ENCODE results near the gene GPR68. TPM values are rescaled to one million over a fixed set of nuclear protein-coding genes. Genes with fewer than 3 reads are reported as not detected.

Gene GPR68
- total RNA-seq, 2 experiments from 2014 or later: 1.2 to 1.3 TPM

GRCh38 chr14:91283666-91284065, 39.2 kb upstream of the GPR68 start:
- CTCF ChIA-PET: interaction anchor here (0.5 to 11.7 kb wide), 3 partner anchors 14 to 381 kb away, joined by 3 to 203 read pairs (median 3); no protein-coding TSS in a partner anchor
- H3K4me3 Mint-ChIP-seq: no peak overlapping the region
- no peaks in the 10 kb centered on the region for H3K9me3 Mint-ChIP-seq
- peaks cover 4% of the 10 kb centered on the region for H3K4me1 Mint-ChIP-seq (ENCODE audit: low read depth)
- intact Hi-C loops (cut with micrococcal nuclease): no loop called here
- no peaks in the 10 kb centered on the region for H3K27me3 Mint-ChIP-seq (ENCODE audit: low read depth)
- peak overlapping the region; percentile 53 for H3K27ac Mint-ChIP-seq
- no peak for DNase-seq
- peaks cover 48% of the 10 kb centered on the region for H3K36me3 Mint-ChIP-seq (ENCODE audit: low read depth)

GRCh38 chr14:91282954-91283645, 38.6 kb upstream of the GPR68 start:
- intact Hi-C loops (cut with micrococcal nuclease): no loop called here
- Mint-ChIP-seq H3K9me3 (no peaks in the 10 kb centered on the region), H3K27ac (peak overlapping the region; percentile 46), H3K4me3 (no peak overlapping the region), H3K4me1 (ENCODE audit: low read depth) (peaks cover 4% of the 10 kb centered on the region), H3K36me3 (ENCODE audit: low read depth) (peaks cover 46% of the 10 kb centered on the region), H3K27me3 (ENCODE audit: low read depth) (no peaks in the 10 kb centered on the region)
- CTCF ChIA-PET: interaction anchor here (11.7 kb wide), 1 partner anchor 107 kb away, joined by 203 read pairs; no protein-coding TSS in a partner anchor
- no peak for DNase-seq

- peaks cover 51% of the 10 kb centered on the region for H3K36me3 Mint-ChIP-seq (ENCODE audit: low read depth)
- no peaks in the 10 kb centered on the region for H3K9me3 Mint-ChIP-seq
- CTCF ChIA-PET: interaction anchor here (0.6 to 1.8 kb wide), 5 partner anchors 16 to 389 kb away, joined by 3 to 12 read pairs (median 6); no protein-coding TSS in a partner anchor
- H3K27ac Mint-ChIP-seq: no peak overlapping the region
- intact Hi-C loops (cut with micrococcal nuclease): no loop called here
- DNase-seq: no peak
- H3K4me1 Mint-ChIP-seq (ENCODE audit: low read depth): peaks cover 3% of the 10 kb centered on the region
- H3K4me3 Mint-ChIP-seq: no peak overlapping the region
- no peaks in the 10 kb centered on the region for H3K27me3 Mint-ChIP-seq (ENCODE audit: low read depth)
These were observed 36.8 kb upstream of the GPR68 start for GRCh38 chr14:91281346-91281745.

- CTCF ChIA-PET: interaction anchor here (0.8 to 1.8 kb wide), 5 partner anchors 9 to 105 kb away, joined by 3 to 12 read pairs (median 3); partner anchors contain the start of gene GPR68
- H3K36me3 Mint-ChIP-seq (ENCODE audit: low read depth): peaks cover 42% of the 10 kb centered on the region
- H3K4me3 Mint-ChIP-seq: no peak overlapping the region
- H3K9me3 Mint-ChIP-seq: no peaks in the 10 kb centered on the region
- DNase-seq: no peak
- intact Hi-C loops (cut with micrococcal nuclease): no loop called here
- H3K4me1 Mint-ChIP-seq (ENCODE audit: low read depth): peaks cover 2% of the 10 kb centered on the region
- H3K27ac Mint-ChIP-seq: no peak overlapping the region
- no peaks in the 10 kb centered on the region for H3K27me3 Mint-ChIP-seq (ENCODE audit: low read depth)
These were observed 35.6 kb upstream of the GPR68 start for GRCh38 chr14:91280129-91280528.

GRCh38 chr14:91279354-91279753, 34.9 kb upstream of the GPR68 start:
- H3K4me3 Mint-ChIP-seq: no peak overlapping the region
- no peaks in the 10 kb centered on the region for H3K27me3 Mint-ChIP-seq (ENCODE audit: low read depth)
- no peaks in the 10 kb centered on the region for H3K4me1 Mint-ChIP-seq (ENCODE audit: low read depth)
- peaks cover 40% of the 10 kb centered on the region for H3K36me3 Mint-ChIP-seq (ENCODE audit: low read depth)
- H3K27ac Mint-ChIP-seq: peak overlapping the region; percentile 13
- no peaks in the 10 kb centered on the region for H3K9me3 Mint-ChIP-seq
- intact Hi-C loops (cut with micrococcal nuclease): no loop called here
- no peak for DNase-seq
- CTCF ChIA-PET: interaction anchor here (1.1 to 5.8 kb wide), 2 partner anchors 85 to 102 kb away, joined by 6 to 34 read pairs; no protein-coding TSS in a partner anchor

GRCh38 chr14:91278383-91278715, 33.8 kb upstream of the GPR68 start:
- Mint-ChIP-seq H3K4me3 (no peak overlapping the region), H3K27me3 (ENCODE audit: low read depth) (no peaks in the 10 kb centered on the region), H3K36me3 (ENCODE audit: low read depth) (peaks cover 33% of the 10 kb centered on the region), H3K4me1 (ENCODE audit: low read depth) (no peaks in the 10 kb centered on the region), H3K9me3 (no peaks in the 10 kb centered on the region), H3K27ac (no peak overlapping the region)
- no peak for DNase-seq
- intact Hi-C loops (cut with micrococcal nuclease): no loop called here
- CTCF ChIA-PET: interaction anchor here (0.6 to 5.8 kb wide), 4 partner anchors 8 to 105 kb away, joined by 4 to 34 read pairs (median 8); no protein-coding TSS in a partner anchor

- H3K4me3 Mint-ChIP-seq: no peak overlapping the region
- H3K9me3 Mint-ChIP-seq: no peaks in the 10 kb centered on the region
- no peaks in the 10 kb centered on the region for H3K27me3 Mint-ChIP-seq (ENCODE audit: low read depth)
- CTCF ChIA-PET: interaction anchor here (0.5 to 5.8 kb wide), 4 partner anchors 9 to 583 kb away, joined by 3 to 34 read pairs (median 8); no protein-coding TSS in a partner anchor
- no peak for DNase-seq
- H3K27ac Mint-ChIP-seq: no peak overlapping the region
- intact Hi-C loops (cut with micrococcal nuclease): no loop called here
- H3K4me1 Mint-ChIP-seq (ENCODE audit: low read depth): no peaks in the 10 kb centered on the region
- peaks cover 28% of the 10 kb centered on the region for H3K36me3 Mint-ChIP-seq (ENCODE audit: low read depth)
These were observed 33.3 kb upstream of the GPR68 start for GRCh38 chr14:91277546-91278382.

GRCh38 chr14:91274796-91275195, 30.3 kb upstream of the GPR68 start:
- CTCF ChIA-PET: interaction anchor here (0.9 to 5.8 kb wide), 3 partner anchors 14 to 97 kb away, joined by 3 to 34 read pairs (median 4); no protein-coding TSS in a partner anchor
- Mint-ChIP-seq H3K27ac (peak overlapping the region; percentile 41), H3K27me3 (ENCODE audit: low read depth) (no peaks in the 10 kb centered on the region), H3K36me3 (ENCODE audit: low read depth) (peaks cover 24% of the 10 kb centered on the region), H3K4me3 (no peak overlapping the region), H3K4me1 (ENCODE audit: low read depth) (no peaks in the 10 kb centered on the region), H3K9me3 (no peaks in the 10 kb centered on the region)
- no peak for DNase-seq
- intact Hi-C loops (cut with micrococcal nuclease): no loop called here

GRCh38 chr14:91273885-91274273, 29.4 kb upstream of the GPR68 start:
- H3K27ac Mint-ChIP-seq: no peak overlapping the region
- no peaks in the 10 kb centered on the region for H3K9me3 Mint-ChIP-seq
- intact Hi-C loops (cut with micrococcal nuclease): no loop called here
- H3K4me1 Mint-ChIP-seq (ENCODE audit: low read depth): no peaks in the 10 kb centered on the region
- no peak for DNase-seq
- H3K4me3 Mint-ChIP-seq: no peak overlapping the region
- CTCF ChIA-PET: interaction anchor here (5.8 kb wide), 1 partner anchor 96 kb away, joined by 34 read pairs; no protein-coding TSS in a partner anchor
- no peaks in the 10 kb centered on the region for H3K27me3 Mint-ChIP-seq (ENCODE audit: low read depth)
- peaks cover 22% of the 10 kb centered on the region for H3K36me3 Mint-ChIP-seq (ENCODE audit: low read depth)

- H3K27ac Mint-ChIP-seq: no peak overlapping the region
- peaks cover 20% of the 10 kb centered on the region for H3K36me3 Mint-ChIP-seq (ENCODE audit: low read depth)
- H3K4me1 Mint-ChIP-seq (ENCODE audit: low read depth): no peaks in the 10 kb centered on the region
- CTCF ChIA-PET: interaction anchor here (0.9 kb wide), 1 partner anchor 17 kb away, joined by 3 read pairs; no protein-coding TSS in a partner anchor
- no peaks in the 10 kb centered on the region for H3K27me3 Mint-ChIP-seq (ENCODE audit: low read depth)
- H3K4me3 Mint-ChIP-seq: no peak overlapping the region
- no peaks in the 10 kb centered on the region for H3K9me3 Mint-ChIP-seq
- intact Hi-C loops (cut with micrococcal nuclease): no loop called here
- DNase-seq: no peak
These were observed 28.9 kb upstream of the GPR68 start for GRCh38 chr14:91273273-91273884.

- Mint-ChIP-seq H3K4me3 (no peak overlapping the region), H3K27me3 (ENCODE audit: low read depth) (no peaks in the 10 kb centered on the region), H3K4me1 (ENCODE audit: low read depth) (peaks cover 3% of the 10 kb centered on the region), H3K9me3 (no peaks in the 10 kb centered on the region), H3K36me3 (ENCODE audit: low read depth) (peaks cover 20% of the 10 kb centered on the region), H3K27ac (peak overlapping the region; percentile 31)
- CTCF ChIA-PET: interaction anchor here (0.9 kb wide), 1 partner anchor 16 kb away, joined by 3 read pairs; no protein-coding TSS in a partner anchor
- intact Hi-C loops (cut with micrococcal nuclease): no loop called here
- no peak for DNase-seq
These were observed 28.1 kb upstream of the GPR68 start for GRCh38 chr14:91272341-91273272.
